HL-60 (cell line): ENCODE results near the gene GDF7.

Experiments
- DNase-seq, 2 experiments: peaks; one replicate each; pipeline ENCODE4 v3.0.0-alpha.2; 2010 to 2020; ENCODE audit warnings: low read depth in 1 of 2, low spot score in 1 of 2
- H3K27ac ChIP-seq: fragments of 250-450 bp; sonication (Bioruptor Pico); replicated peaks from 2 replicates; pipeline ENCODE4 v1.5.1; 2020; ENCODE audit warnings: mild to moderate bottlenecking, moderate library complexity
- H3K27me3 ChIP-seq: fragments of 250-450 bp; sonication (Bioruptor Pico); 2 replicates; pipeline ENCODE4 v1.5.1; 2021; ENCODE audit warnings: mild to moderate bottlenecking, moderate library complexity; ENCODE audit not compliant: insufficient read depth, poor library complexity, severe bottlenecking
- H3K4me3 ChIP-seq: replicated peaks from 2 replicates; pipeline ENCODE4 v1.5.1; 2011; ENCODE audit warnings: mild to moderate bottlenecking, control low read depth, low read length; ENCODE audit not compliant: insufficient read depth
- GABPA ChIP-seq: IDR thresholded peaks from 2 replicates; pipeline ENCODE4 v1.6.1; 2012; ENCODE audit warnings: low read depth
- POLR2AphosphoS5 ChIP-seq: IDR thresholded peaks from 2 replicates; pipeline ENCODE4 v1.6.1; 2012; ENCODE audit warnings: low read depth
- REST ChIP-seq: IDR thresholded peaks from 2 replicates; pipeline ENCODE4 v1.6.1; 2012; ENCODE audit warnings: low read depth; ENCODE audit not compliant: insufficient replicate concordance
- SPI1 ChIP-seq: IDR thresholded peaks from 2 replicates; pipeline ENCODE4 v1.6.1; 2012; ENCODE audit warnings: low read depth, mild to moderate bottlenecking, borderline replicate concordance
- TF ChIP-seq, protein P1 (sequence below): IDR thresholded peaks from one replicate; pipeline ENCODE4 v1.5.1; 2011; ENCODE audit warnings: low read length, control low read depth, inconsistent platforms; ENCODE audit not compliant: insufficient read depth

GDF7 gene

GRCh38 chr2:20624884-20625485, 42.0 kb upstream of the GDF7 start:
- TF ChIP-seq POLR2AphosphoS5 = no peak
- TF ChIP-seq REST = no peak
- TF ChIP-seq, protein P1, sequence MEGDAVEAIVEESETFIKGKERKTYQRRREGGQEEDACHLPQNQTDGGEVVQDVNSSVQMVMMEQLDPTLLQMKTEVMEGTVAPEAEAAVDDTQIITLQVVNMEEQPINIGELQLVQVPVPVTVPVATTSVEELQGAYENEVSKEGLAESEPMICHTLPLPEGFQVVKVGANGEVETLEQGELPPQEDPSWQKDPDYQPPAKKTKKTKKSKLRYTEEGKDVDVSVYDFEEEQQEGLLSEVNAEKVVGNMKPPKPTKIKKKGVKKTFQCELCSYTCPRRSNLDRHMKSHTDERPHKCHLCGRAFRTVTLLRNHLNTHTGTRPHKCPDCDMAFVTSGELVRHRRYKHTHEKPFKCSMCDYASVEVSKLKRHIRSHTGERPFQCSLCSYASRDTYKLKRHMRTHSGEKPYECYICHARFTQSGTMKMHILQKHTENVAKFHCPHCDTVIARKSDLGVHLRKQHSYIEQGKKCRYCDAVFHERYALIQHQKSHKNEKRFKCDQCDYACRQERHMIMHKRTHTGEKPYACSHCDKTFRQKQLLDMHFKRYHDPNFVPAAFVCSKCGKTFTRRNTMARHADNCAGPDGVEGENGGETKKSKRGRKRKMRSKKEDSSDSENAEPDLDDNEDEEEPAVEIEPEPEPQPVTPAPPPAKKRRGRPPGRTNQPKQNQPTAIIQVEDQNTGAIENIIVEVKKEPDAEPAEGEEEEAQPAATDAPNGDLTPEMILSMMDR = no peak
- TF ChIP-seq GABPA = no peak
- no peak for TF ChIP-seq SPI1
- H3K27ac ChIP-seq = no peak overlapping the region
- H3K27me3 ChIP-seq = no peaks in the 10 kb centered on the region
- no peak for DNase-seq
- no peak overlapping the region for H3K4me3 ChIP-seq

GRCh38 chr2:20625491-20626391, 41.2 kb upstream of the GDF7 start:
- no peak for DNase-seq
- H3K27ac ChIP-seq = no peak overlapping the region
- TF ChIP-seq GABPA = no peak
- no peak for TF ChIP-seq REST
- TF ChIP-seq, protein P1 = no peak
- TF ChIP-seq POLR2AphosphoS5 = no peak
- no peak for TF ChIP-seq SPI1
- no peaks in the 10 kb centered on the region for H3K27me3 ChIP-seq
- H3K4me3 ChIP-seq = no peak overlapping the region

GRCh38 chr2:20626392-20626697, 40.6 kb upstream of the GDF7 start:
- no peak overlapping the region for H3K4me3 ChIP-seq
- TF ChIP-seq POLR2AphosphoS5 = no peak
- no peak for TF ChIP-seq SPI1
- TF ChIP-seq GABPA = no peak
- no peak for TF ChIP-seq REST
- TF ChIP-seq, protein P1 = no peak
- no peak for DNase-seq
- no peaks in the 10 kb centered on the region for H3K27me3 ChIP-seq
- no peak overlapping the region for H3K27ac ChIP-seq
